Measurements from ENCODE around the gene CSTF1. TPM values are rescaled to one million over a fixed set of nuclear protein-coding genes. Genes with fewer than 3 reads are reported as not detected.
"Not testable (repeated sequence)": the region's sequence is repeated elsewhere in the genome, so short reads cannot be mapped to it uniquely, and the experiment has no call there.

CSTF1 gene
- total RNA-seq, 1 donor from 2014 or later, result 23.0 TPM

DNA sequence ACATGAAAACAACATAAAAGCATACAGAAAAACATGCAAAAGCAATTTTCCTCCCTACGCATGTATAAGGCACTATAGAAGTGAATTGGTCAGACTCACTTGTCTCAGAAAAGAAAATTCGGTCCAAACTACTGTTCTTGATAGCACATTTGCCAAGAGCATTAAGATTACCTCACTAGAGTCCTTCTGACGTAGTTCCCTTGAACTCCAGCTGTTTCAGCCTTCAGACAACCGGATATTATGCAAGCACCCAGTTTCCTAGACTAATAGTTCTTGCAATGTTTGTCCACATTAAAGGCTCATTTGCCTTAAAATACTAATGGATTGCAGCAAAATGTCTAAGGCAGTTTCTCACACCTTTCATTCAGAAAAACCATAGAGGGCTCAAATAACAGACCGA is 17.1 kb downstream of the CSTF1 start:
- no peak for DNase-seq

DNA sequence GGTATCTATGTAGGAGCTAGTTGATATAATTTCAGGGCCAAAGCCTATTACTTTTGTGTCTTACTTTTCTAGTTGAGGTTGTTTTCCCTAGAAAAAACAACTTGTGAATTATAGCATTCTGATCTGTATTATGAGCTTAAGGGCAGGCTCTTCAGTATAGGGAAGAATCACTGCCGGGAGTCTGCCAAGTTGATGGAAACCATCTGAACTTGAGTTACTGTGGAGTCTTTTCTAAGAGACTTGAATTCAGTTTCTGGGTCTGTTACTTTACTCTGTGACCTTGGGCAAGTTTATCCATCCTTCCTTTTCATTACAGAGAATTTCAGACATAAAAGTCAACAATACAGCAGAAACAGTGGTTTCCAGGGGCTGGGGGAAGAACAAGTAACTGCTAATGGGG is 17.5 kb downstream of the CSTF1 start:
- DNase-seq, result no peak

DNA sequence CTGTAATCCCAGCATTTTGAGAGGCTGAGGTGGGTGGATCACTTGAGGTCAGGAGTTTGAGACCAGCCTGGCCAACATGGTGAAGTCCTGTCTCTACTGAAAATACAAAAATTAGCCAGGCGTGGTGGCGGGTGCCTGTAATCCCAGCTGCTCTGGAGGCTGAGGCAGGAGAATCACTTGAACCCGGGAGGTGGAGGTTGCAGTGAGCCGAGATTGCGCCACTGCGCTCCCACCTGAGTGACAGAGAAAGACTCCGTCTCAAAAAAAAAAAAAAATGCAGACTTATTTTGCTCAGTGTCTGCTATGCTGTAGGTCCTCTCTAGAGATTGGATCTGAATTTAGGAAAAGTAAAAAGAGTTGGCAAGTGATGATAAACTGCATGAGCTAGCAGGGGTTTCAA is 18.8 kb downstream of the CSTF1 start:
- DNase-seq, result not testable (repeated sequence)

DNA sequence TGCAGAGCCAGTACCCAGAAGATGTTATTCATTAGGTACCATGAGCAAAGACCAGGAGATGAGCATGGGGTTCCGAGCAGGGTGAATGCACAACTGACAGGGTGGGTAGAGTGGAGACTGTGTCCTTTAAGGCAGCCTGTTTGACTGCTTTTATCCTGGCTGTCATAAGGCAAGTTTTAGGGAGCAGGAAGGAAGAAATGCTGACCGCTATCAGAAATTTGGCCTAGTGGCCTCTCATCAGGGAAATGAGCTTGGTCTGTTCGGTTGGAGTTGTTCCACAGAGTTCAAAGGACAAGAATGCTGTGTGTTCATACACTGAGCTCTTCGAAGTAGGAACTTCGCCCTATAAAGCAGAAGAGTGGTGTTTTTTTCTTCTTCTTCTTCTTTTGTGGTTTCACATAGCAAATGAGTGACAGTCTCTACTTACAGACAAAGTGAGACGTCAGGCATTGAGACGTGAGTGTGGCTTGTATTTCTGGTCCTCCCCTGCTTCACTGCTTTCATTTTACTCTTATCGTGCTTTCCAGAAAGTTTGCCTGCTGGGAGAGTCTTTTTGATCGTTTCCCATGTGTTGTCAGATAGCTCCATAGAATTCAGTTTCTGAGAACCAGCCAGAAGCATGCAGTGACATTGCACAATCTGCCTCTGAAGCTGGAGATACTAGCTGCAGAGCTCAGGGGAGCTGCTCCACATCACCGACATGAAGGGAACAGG is 19.5 kb downstream of the CSTF1 start, which contains the start of gene CASS4:
Gene CASS4, plus strand, starts transcription at position 502 of the 714 bp plus-strand sequence. Its CDS starts 199 bp downstream, at position 701.
- DNase-seq, result peak; percentile 29

DNA sequence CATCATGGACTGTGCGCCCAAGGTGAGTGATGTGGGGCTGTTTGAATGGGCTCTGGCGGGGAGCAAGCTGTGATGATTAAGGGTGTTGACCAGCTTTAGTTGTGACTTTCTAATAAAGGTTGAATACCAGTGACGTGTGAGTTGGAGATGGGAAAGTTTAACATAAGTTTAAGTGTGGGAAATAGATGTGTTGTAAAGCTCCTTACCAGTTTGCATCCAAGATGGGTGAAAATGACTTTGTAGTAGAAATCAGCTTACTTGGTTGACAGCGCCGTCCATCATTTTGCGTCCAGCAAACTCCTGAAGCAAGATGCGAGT is 20.0 kb downstream of the CSTF1 start:
- no peak for DNase-seq

DNA sequence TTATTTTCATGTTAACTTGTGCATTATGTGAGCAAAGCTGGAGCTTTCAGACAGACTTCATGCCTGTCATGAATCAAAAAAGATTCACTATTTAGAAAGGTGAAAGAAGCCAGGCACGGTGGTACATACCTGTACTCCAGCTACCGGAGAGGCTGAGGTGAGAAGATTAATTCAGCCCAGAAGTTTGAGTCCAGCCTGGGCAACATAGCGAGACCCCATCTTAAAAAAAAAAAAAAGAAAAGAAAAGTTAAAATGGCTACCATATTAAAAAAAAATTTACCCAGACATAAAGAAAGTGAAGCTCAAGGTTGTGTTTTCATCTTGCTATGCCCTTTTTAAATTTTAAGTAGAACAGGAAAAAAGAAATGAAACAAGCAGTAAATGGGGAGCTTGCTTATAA is 20.5 kb downstream of the CSTF1 start:
- DNase-seq, result no peak

DNA sequence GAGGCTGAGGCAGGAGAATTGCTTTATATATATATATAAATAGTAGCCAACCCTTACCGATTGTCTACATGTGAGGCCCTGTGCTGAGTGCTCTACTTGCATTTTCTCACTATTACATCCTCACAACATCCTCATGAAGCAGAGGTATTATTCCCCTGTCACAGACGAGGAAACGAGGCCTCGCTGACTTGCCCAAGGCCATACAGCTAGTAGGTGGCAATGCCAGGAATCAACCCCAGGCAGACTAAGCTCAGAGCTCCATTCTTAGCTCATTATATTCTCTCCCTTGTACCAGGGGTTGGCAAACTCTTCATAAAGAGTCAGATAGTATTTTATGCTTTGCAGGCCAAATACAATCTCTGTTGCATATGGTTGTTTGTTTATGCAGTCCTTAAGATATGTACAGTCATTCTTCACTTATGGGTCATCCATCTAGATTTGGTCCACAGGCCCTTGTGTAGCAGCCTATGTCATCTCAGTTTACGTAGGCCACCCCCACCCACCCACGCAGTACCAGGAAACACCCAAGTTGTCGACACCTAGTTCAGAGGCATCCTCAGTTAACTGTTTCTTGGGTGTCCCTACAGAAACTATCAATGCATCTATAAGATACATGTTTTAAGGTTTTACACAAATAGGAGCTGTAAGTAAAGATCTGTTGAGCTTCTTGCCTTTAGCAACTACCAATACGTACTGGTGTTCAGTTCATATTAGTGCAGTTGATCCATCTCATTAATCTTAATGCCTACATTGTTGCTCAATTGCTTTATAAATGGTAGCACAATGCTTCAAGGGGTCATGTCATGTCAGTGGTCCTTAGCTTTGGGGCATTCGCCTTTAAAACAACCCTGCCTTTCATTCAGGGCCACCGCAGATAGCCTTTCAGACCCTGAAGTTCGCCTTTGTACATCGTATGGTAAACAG is 22.7 kb downstream of the CSTF1 start:
- no peak for DNase-seq

DNA sequence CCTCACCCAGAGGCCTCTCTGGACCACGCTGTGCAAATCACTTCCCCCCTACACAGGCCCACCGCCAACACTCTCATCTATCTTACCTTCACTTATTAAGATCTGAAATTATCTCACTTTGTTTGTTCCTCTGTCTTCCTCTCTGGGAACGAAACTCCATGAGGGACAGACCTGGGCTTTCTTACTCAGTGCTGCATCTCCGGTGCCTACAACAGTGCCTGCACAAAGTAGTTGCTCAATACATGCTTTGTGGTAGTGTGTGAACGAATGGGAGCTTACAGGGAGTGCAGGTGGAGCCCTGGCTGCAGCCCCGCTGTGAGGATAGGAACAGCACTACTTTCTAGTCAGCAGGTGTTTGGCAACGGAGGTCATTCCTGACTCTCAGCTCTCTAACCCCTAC is 25.0 kb downstream of the CSTF1 start:
- DNase-seq, result no peak

DNA sequence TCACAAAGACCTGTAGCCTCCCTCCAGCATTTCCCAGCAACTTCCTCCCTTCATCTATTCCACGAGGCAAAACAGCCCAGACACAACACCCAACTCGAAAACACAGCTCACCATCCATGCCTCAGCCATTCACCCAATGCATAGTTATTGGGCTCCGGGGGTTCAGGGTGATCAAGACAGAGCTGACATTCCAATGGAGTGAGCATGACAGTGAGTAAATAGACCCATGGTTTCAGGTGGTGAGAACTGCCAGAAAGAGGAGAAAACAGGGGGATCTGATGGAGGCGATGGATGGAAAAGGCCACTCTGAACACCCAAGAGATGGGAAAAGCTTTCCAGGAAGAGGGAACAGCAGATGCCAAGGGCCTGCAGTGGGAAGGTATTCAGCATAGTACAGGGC is 25.5 kb downstream of the CSTF1 start:
- DNase-seq, result no peak

DNA sequence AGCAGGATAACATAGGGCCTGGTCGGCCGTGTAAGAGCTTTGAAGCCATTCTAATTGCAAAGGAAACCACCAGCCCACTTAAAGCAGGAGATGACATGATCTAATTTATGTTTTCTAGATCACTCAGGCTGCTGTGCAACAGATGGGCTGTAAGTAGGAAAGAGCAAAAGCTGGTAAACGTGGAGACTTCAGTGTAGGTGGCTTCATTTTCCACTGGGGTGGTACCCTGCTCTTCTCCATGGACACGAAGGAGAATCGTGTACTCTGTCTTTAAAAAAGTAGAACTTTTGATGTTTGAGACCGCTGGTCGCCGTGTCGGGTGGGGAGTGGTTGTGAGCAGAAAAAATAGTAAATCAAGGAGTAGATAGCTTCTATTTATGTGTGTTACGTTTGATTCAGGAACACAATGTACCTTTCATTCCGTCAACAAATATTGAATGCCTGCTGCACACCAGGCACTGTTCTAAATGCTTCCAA is 26.0 kb downstream of the CSTF1 start:
- DNase-seq, result no peak

DNA sequence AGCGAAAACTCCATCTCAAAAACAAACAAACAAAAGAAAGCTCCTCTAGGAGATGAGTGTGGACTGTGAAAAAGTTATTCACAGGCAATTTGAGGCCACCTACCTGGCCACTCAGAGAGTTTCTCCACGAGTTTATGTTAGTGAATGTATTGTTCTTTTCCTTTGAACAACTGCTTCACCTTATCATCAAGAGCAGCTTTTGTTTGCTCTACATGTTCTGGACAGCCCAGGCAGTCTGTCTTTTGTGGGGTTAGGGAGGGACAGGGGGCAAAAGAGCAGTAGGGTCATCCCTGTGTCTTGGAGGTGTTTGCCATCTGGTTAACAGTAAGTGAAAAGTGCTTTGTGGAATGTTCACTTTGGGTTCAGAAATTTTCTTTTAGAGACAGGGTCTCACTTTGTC is 27.6 kb downstream of the CSTF1 start:
- DNase-seq, result no peak

DNA sequence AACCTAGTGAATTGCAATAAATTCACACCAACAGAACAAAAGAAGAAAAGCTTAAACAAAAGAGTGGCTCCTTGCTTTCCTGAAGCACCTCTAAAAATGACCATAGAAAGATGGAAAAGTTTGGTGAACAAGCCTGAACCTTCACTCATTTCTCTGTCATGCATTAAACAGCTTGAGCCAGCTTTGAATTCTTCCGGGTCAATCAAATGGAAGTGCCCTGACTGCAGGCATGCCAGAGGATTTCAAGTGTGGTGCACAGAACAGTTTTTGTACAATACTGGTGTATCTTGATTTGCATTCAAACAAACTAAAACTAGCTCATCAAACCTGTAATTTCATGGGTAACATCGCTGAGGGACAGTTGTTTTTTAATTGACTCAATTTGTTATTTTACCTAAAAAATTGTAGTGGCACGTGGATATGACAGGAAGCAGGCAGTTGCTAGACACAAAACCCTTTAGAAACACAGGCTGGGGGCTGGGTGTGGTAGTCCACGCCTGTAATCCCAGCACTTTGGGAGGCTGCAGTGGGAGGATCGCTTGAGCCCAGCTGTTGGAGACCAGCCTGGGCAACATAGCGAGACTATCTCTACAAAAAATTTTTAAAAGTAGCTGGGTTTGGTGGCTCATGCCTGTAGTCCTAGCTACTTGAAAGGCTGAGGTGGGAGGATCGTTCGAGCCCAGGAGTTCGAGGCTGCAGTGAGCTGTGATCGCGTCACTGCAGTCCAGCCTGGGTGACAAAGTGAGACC is 28.7 kb downstream of the CSTF1 start:
- no peak for DNase-seq

DNA sequence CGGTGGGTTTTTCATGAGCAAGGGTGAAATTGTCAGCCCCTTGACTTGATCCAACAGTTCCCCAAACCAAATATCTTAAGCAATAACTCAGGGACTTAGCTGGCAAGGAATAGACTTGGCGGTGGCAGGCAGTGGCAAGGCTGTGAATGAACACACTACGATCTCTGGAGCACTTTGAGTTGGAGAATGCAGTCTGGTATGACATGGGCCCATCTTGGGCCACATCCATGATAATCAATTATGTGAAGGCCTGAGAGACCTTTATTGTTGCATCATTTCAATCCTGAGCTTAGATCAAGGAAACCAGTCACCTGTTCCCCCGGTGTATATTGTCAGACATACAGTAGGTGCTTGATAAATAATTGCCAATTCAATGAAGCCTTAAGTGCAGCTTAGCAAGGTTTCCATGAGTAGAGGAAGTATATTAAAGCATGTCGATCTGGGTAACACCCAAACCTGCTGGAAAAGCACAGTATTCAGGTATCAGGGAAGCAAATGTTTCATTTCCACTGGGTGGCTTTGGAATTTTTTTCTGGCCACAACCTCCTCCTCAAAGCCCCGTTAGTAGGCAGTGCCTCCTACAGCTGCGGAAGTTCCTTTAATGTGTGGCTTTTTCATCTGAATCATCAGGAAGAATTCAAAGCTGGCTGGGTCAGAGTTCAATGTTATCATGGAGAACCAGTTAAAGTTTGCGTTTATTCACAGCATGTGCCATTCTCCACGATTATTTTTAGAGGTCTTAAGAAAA is 29.8 kb downstream of the CSTF1 start:
- no peak for DNase-seq

DNA sequence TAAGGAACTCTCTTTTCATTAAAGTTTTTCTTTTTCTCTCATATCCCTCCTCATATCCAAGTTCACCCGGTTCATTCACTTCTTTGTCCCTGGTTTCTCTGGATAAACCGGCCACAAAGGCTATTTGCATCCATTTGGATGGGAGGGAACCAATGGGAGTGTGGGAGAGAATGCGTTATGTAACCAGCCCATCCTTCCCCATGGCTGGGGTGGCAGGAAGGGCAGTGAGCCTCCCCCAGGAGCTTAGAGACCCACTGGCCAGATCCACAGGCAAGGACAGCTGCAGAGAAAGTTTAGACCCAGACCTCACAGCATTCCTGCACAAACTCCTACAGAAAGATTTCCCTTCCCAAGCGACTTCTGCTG is 30.4 kb downstream of the CSTF1 start:
- DNase-seq, result no peak

DNA sequence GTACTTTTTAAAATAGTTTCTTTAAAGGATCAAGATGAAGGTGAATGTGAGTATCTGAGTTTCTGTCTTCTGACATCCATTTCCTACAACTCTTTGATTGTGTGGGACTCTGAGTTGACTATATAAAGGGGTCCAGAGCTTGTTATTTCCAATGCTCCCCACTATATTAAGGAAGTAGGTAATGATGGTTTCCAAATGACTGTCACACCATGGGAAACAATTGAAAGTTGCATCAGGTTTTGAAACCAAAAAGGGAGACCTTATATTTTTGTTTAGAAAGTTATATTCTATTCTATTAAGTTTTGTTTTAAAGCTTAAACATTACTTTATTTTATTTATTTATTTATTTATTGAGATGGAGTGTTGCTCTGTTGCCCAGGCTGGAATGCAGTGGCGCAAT is 30.8 kb downstream of the CSTF1 start:
- DNase-seq, result no peak

DNA sequence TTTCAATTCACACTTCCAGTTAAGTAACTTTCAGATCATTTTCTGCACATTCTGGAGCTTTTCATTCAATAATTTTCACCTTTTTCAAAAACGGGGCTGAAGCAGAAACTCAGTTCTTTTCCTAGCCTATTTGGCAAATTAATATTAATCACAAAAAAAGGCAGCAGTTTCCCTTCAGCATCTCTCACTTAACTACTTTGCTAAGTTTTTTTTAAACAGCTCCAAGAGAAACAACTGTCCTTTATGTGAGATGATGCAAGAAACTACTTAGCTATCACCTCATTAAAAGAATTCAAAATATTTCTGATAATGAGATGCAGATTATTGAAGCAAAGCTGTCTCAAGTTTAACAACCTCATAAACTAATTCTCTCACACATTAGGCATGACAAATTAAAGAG is 31.4 kb downstream of the CSTF1 start:
- no peak for DNase-seq

DNA sequence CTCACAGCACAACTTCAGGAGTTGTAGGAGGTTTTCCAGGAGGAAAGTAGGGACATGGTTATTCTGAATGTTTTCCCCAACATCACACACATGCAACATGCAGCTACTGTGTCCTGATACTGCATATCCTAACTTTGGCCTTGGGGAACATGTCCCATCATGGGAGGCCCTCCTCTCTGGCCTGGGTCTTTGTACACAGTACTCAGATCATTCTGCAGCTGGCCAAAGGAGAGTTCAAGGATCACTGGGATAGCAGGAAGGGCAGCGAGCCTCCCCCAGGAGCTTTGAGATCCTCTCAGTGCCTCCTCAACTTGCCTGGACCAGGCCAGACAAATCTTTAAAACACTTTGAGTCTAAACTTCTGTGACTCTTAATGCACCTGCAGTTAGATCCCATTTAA is 32.5 kb downstream of the CSTF1 start:
- DNase-seq, result no peak

DNA sequence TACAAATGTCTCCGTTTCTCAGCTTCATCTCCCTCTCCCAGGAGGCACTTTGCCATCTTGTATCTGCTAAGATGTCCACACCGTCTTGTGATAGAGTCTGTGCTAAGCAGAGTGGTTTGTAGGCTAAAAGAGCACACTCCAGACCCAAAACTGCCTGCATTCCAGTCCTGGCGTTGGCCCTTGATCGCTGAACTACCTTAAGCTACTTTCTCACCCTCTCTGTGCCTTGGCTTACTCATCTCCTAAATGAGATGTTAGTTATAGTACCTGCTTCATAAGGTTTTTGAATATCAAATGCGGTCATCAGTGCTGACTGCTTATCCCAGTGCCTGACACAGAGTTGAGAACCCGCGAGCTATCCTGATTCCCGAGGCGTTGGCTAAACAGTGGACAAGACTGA is 33.6 kb downstream of the CSTF1 start:
- DNase-seq, result no peak

DNA sequence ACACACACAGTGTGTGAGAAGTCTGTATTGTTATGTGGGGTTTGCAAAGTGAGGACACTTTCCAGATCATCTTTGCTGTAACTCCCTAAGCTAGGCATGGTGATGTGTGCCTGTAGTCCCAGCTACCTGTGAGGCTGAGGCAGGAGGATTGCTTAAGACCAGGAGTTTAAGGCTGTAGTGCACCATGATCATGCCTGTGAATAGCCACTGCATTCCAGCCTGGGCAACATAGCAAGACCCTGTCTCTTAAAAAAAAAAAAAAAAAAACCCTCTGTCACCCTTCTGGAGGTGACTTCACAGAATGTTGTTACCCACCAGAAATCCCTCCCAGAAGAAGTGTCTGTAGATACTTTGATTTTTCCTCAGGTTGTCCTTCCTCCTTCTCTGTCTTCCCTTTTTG is 34.5 kb downstream of the CSTF1 start:
- DNase-seq, result no peak

DNA sequence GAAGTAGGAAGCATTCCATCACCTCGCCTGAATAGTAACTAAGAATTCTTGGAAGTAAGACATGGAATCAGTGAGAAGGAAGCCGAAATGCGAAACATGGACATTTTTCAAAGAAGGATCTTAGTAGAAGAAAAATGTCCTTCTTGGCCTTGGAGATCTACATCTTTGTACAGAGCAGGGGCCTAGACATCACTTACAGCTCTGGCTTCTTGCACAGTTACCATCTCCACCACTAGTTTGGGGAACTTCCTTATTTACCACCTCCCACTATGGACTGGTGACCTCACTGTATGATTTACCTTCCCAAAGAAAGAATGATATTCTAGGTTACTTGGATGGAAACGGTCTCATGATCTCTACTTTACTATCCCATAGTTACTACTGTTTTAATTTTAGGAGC is 35.4 kb downstream of the CSTF1 start:
- DNase-seq, result no peak

DNA sequence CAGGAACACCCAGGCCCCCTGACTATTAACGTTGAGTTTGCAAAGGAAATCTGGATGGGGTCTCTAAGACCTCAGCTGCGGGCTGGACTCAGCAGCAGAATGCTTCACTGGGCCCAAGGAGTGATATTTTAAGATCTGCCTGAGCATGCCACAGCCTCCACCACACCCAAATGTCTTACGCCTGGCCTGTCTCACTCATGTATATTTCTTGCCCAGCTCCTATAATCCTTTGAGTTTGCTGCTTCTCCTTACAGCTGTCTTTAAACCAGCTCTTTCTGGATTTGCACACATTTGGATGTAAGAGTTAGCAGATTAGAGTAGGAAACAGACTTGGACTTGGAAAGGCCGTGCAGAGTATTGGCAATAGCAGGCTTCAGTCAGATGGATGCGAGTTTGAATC is 36.0 kb downstream of the CSTF1 start:
- DNase-seq, result no peak

DNA sequence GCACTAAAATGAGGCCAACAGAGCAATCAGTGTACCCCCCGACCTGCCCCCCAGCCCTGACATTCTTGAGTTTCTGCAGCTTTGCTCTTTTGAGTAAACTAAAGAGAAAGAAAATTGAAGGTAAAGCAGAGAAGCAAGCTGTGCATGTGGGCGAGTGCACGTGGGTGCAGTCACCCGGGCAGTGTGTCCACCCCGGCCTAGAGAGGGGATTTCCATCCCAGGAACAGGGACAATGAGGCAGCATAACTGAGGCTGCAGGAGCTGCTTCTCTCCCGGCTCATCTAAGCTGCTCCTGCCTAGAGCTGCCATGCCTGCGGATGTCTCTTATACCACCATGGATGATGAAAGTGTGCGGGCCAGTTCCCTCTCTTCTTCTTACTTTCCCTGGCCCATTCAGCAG is 36.4 kb downstream of the CSTF1 start:
- no peak for DNase-seq

Measured in skin of body (tissue), 2 donors.